HG02938 (cell line): ENCODE data around the gene CDC20B.

Experiments
- ATAC-seq: cut with Tn5 transposase; IDR thresholded peaks from one replicate; pipeline ENCODE4 v1.9.1; 2021; ENCODE audit warnings: mild to moderate bottlenecking, moderate library complexity; ENCODE audit not compliant: unreplicated experiment

CDC20B gene

GRCh38 chr5:55172937-55173686 is at the start of gene CDC20B:
Gene CDC20B (minus strand): TSS chr5:55173177. CDS start chr5:55173000, 177 bp downstream.
- ATAC-seq = peak; percentile 81

GRCh38 chr5:55222092-55222984 is 49.4 kb upstream of the CDC20B start:
- no peak for ATAC-seq

GRCh38 chr5:55220433-55221185 is 47.6 kb upstream of the CDC20B start:
- no peak for ATAC-seq

GRCh38 chr5:55219770-55220169 is 46.8 kb upstream of the CDC20B start:
- ATAC-seq = no peak

GRCh38 chr5:55218967-55219366 is 46.0 kb upstream of the CDC20B start:
- ATAC-seq = no peak

- no peak for ATAC-seq
Observed at GRCh38 chr5:55211184-55211874, 38.4 kb upstream of the CDC20B start.

- no peak for ATAC-seq
Observed at GRCh38 chr5:55205001-55205400, 32.0 kb upstream of the CDC20B start.

- ATAC-seq = no peak
Observed at GRCh38 chr5:55191165-55191564, 18.2 kb upstream of the CDC20B start.

GRCh38 chr5:55188656-55189540 is 15.9 kb upstream of the CDC20B start:
- ATAC-seq = no peak

GRCh38 chr5:55187370-55187769 is 14.4 kb upstream of the CDC20B start:
- ATAC-seq = no peak

- no peak for ATAC-seq
Observed at GRCh38 chr5:55180016-55180415, 7.0 kb upstream of the CDC20B start.

- ATAC-seq = no peak
Observed at GRCh38 chr5:55177078-55177477, 4.1 kb upstream of the CDC20B start.

- no peak for ATAC-seq
Observed at GRCh38 chr5:55176176-55176818, 3.3 kb upstream of the CDC20B start.

GRCh38 chr5:55175781-55176175 is 2.8 kb upstream of the CDC20B start:
- no peak for ATAC-seq

- peak; percentile 1 for ATAC-seq
Observed at GRCh38 chr5:55173687-55174230, 782 bp upstream of the CDC20B start.

GRCh38 chr5:55172051-55172899 is 702 bp downstream of the CDC20B start:
- peak; percentile 63 for ATAC-seq

- ATAC-seq = no peak
Observed at GRCh38 chr5:55171471-55171870, 1.5 kb downstream of the CDC20B start.

- no peak for ATAC-seq
Observed at GRCh38 chr5:55162666-55163065, 10.3 kb downstream of the CDC20B start.
